Osteoblast (primary cell): Measurements from ENCODE around the gene WDR5. TPM values are rescaled to one million over a fixed set of nuclear protein-coding genes. Genes with fewer than 3 reads are reported as not detected.

Source experiments
- DNase-seq: peaks from one replicate; pipeline ENCODE4 v3.0.0; 2011; ENCODE audit warnings: low spot score, mixed read lengths; ENCODE audit not compliant: insufficient read length; ENCODE audit errors: missing footprints
- H2AFZ ChIP-seq: 2 replicates; pipeline ENCODE4 v1.6.0; 2011; ENCODE audit warnings: mild to moderate bottlenecking, low read length
- H3K27ac ChIP-seq: 2 replicates; pipeline ENCODE4 v1.5.1; 2011; ENCODE audit warnings: mild to moderate bottlenecking, low read depth, low read length, moderate library complexity
- H3K27me3 ChIP-seq: 2 replicates; pipeline ENCODE4 v1.6.0; 2012; ENCODE audit warnings: mild to moderate bottlenecking, control low read depth, inconsistent platforms, low read length, moderate library complexity; ENCODE audit not compliant: insufficient read depth
- H3K36me3 ChIP-seq: 2 replicates; pipeline ENCODE4 v1.5.1; 2011; ENCODE audit warnings: mild to moderate bottlenecking, low read length, control low read depth, moderate library complexity; ENCODE audit not compliant: insufficient read depth
- H3K4me1 ChIP-seq: 2 replicates; pipeline ENCODE4 v1.5.1; 2011; ENCODE audit warnings: mild to moderate bottlenecking, low read length, control low read depth, moderate library complexity; ENCODE audit not compliant: insufficient read depth
- H3K4me2 ChIP-seq: 2 replicates; pipeline ENCODE4 v1.6.0; 2011; ENCODE audit warnings: mild to moderate bottlenecking, low read length; ENCODE audit not compliant: insufficient read depth
- H3K4me3 ChIP-seq: fragments of 200-600 bp; sonication (generic); 3 replicates; pipeline ENCODE4 v1.5.1; 2012; ENCODE audit warnings: mild to moderate bottlenecking, low read length, inconsistent platforms; ENCODE audit not compliant: insufficient read depth
- H3K79me2 ChIP-seq: 2 replicates; pipeline ENCODE4 v1.6.0; 2012; ENCODE audit warnings: mild to moderate bottlenecking, low read length, control low read depth, inconsistent platforms; ENCODE audit not compliant: insufficient read depth
- H3K9me3 ChIP-seq: 2 replicates; pipeline ENCODE4 v1.5.1; 2011; ENCODE audit warnings: low read depth, low read length, control low read depth
- H4K20me1 ChIP-seq: 2 replicates; pipeline ENCODE4 v1.6.0; 2012; ENCODE audit warnings: mild to moderate bottlenecking, low read length, control low read depth; ENCODE audit not compliant: insufficient read depth
- total RNA-seq: library from RNA; depleted of rRNA; stranded (reverse); fragments of >200 nt; gene quantifications from 2 replicates; pipeline ENCODE4 v1.2.3, GENCODE V29; 2012
- TF ChIP-seq, protein P1 (sequence below): IDR thresholded peaks from 2 replicates; pipeline ENCODE4 v1.5.1; 2011; ENCODE audit warnings: mild to moderate bottlenecking, low read depth, low read length, moderate library complexity; ENCODE audit errors: extremely low read depth

WDR5 gene
- total RNA-seq, 1 donor, result 17.4 TPM

- no peaks in the 10 kb centered on the region for H3K36me3 ChIP-seq
- no peaks in the 10 kb centered on the region for H4K20me1 ChIP-seq
- no peak overlapping the region for H3K4me3 ChIP-seq
- no peak overlapping the region for H2AFZ ChIP-seq
- H3K4me2 ChIP-seq, result no peak overlapping the region
- H3K27ac ChIP-seq, result no peak overlapping the region
- H3K9me3 ChIP-seq, result no peaks in the 10 kb centered on the region
- peaks cover 13% of the 10 kb centered on the region for H3K4me1 ChIP-seq
- TF ChIP-seq, protein P1, sequence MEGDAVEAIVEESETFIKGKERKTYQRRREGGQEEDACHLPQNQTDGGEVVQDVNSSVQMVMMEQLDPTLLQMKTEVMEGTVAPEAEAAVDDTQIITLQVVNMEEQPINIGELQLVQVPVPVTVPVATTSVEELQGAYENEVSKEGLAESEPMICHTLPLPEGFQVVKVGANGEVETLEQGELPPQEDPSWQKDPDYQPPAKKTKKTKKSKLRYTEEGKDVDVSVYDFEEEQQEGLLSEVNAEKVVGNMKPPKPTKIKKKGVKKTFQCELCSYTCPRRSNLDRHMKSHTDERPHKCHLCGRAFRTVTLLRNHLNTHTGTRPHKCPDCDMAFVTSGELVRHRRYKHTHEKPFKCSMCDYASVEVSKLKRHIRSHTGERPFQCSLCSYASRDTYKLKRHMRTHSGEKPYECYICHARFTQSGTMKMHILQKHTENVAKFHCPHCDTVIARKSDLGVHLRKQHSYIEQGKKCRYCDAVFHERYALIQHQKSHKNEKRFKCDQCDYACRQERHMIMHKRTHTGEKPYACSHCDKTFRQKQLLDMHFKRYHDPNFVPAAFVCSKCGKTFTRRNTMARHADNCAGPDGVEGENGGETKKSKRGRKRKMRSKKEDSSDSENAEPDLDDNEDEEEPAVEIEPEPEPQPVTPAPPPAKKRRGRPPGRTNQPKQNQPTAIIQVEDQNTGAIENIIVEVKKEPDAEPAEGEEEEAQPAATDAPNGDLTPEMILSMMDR, result no peak
- H3K79me2 ChIP-seq, result no peaks in the 10 kb centered on the region
- DNase-seq, result peak; percentile 71
- H3K27me3 ChIP-seq, result peaks cover 18% of the 10 kb centered on the region
These were observed 41.3 kb downstream of the WDR5 start for GRCh38 chr9:134177186-134177585.

GRCh38 chr9:134177624-134178393 lies 41.9 kb downstream of the WDR5 start:
- TF ChIP-seq, protein P1, result no peak
- no peaks in the 10 kb centered on the region for H3K9me3 ChIP-seq
- H3K4me3 ChIP-seq, result no peak overlapping the region
- H3K27me3 ChIP-seq, result peaks cover 18% of the 10 kb centered on the region
- DNase-seq, result peak; percentile 68
- H3K79me2 ChIP-seq, result no peaks in the 10 kb centered on the region
- H2AFZ ChIP-seq, result no peak overlapping the region
- no peak overlapping the region for H3K27ac ChIP-seq
- H4K20me1 ChIP-seq, result no peaks in the 10 kb centered on the region
- peaks cover 10% of the 10 kb centered on the region for H3K4me1 ChIP-seq
- no peak overlapping the region for H3K4me2 ChIP-seq
- no peaks in the 10 kb centered on the region for H3K36me3 ChIP-seq

DNA sequence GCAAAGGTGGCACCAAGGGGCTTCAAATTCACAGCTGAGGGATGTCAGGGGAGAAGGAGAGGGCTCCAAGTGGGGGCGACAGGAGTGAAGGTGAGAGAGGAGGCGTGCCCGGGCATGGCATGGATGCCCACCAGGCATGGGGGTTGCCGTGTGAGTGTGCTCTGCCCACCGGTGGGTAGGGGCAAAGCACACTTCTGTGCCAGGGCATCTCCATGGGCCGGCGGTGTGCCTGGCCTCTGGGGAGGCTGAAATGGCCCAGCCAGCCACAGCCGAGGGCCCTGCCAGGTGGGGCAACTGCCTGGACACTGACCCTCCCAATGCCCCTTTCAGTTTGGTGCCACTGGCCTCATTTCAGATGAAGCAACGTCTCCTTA lies 42.5 kb downstream of the WDR5 start:
- peak; percentile 79 for DNase-seq
- no peak overlapping the region for H3K27ac ChIP-seq
- H3K4me1 ChIP-seq, result peaks cover 10% of the 10 kb centered on the region
- no peaks in the 10 kb centered on the region for H4K20me1 ChIP-seq
- no peaks in the 10 kb centered on the region for H3K79me2 ChIP-seq
- no peaks in the 10 kb centered on the region for H3K36me3 ChIP-seq
- peak overlapping the region; percentile 16 for H3K4me2 ChIP-seq
- H3K27me3 ChIP-seq, result peaks cover 18% of the 10 kb centered on the region
- no peak overlapping the region for H3K4me3 ChIP-seq
- TF ChIP-seq, protein P1, result no peak
- H2AFZ ChIP-seq, result no peak overlapping the region
- H3K9me3 ChIP-seq, result no peaks in the 10 kb centered on the region

DNA sequence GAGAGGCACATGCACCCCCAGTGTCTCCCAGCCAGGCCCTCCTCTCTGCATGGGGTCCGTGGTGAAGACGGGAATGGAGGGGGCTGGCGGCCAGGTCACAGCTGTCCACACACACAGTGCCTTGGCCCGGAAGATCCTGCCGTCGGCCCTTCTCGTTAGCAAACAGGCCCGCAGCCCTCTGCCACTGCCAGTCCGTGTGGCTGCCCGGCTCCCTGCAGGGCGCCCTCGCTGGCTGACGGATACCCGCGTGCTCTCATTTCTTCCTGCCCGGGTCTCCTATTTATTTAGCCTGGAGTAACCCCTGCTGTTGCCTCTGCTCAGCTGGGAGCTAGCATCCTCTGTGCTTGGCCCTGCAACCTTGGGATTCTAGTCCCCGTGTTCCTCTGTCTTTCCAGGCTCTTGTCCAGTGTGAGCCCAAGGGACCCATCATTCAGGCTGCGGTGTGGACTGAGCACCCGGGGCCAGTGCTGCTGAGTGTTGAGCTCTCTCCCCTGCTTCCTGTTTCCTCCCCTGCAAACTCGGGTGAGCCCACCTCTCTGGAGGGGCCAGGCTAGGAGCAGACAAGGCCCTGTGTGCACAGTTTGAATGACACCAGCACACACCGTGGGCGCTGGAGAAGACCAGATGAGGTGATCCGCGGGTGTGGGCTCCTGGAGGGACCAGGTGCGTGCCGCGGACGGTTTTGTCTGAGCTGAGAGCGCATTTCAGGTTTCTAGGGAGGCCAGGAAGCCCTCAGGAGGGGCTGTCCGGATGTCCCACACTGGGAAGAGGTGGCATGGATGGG lies 43.1 kb downstream of the WDR5 start:
- peaks cover 18% of the 10 kb centered on the region for H3K27me3 ChIP-seq
- peaks cover 10% of the 10 kb centered on the region for H3K4me1 ChIP-seq
- TF ChIP-seq, protein P1, result no peak
- H3K79me2 ChIP-seq, result no peaks in the 10 kb centered on the region
- DNase-seq, result peak; percentile 97
- H3K36me3 ChIP-seq, result no peaks in the 10 kb centered on the region
- no peaks in the 10 kb centered on the region for H4K20me1 ChIP-seq
- H3K9me3 ChIP-seq, result no peaks in the 10 kb centered on the region
- H3K27ac ChIP-seq, result no peak overlapping the region
- H2AFZ ChIP-seq, result peak overlapping the region; percentile 66
- peak overlapping the region; percentile 16 for H3K4me2 ChIP-seq
- no peak overlapping the region for H3K4me3 ChIP-seq
